Measurements from ENCODE around the gene CWC22.

- TF ChIP-seq SIN3A (IDR thresholded peaks at IDR 0.05; ENCODE audit: borderline replicate concordance, insufficient read depth, low read length) (no peak), POLR2AphosphoS5 (IDR thresholded peaks at IDR 0.05; ENCODE audit: low read depth, low read length) (no peak), TAF1 (IDR thresholded peaks at IDR 0.05; ENCODE audit: borderline replicate concordance, insufficient read depth, low read length) (no peak), REST (IDR thresholded peaks at IDR 0.05; ENCODE audit: insufficient read depth in 1 of 2, low read depth in 2 of 2, low read length in 2 of 2) (no peak)
Observed at GRCh38 chr2:180017784-180018183, 10.7 kb upstream of the CWC22 start.
